ENCODE measurements around the gene GRID1.
A peak's percentile ranks its signal among the peaks of the same experiment; 100 is the strongest.

The GRID1 gene

DNA sequence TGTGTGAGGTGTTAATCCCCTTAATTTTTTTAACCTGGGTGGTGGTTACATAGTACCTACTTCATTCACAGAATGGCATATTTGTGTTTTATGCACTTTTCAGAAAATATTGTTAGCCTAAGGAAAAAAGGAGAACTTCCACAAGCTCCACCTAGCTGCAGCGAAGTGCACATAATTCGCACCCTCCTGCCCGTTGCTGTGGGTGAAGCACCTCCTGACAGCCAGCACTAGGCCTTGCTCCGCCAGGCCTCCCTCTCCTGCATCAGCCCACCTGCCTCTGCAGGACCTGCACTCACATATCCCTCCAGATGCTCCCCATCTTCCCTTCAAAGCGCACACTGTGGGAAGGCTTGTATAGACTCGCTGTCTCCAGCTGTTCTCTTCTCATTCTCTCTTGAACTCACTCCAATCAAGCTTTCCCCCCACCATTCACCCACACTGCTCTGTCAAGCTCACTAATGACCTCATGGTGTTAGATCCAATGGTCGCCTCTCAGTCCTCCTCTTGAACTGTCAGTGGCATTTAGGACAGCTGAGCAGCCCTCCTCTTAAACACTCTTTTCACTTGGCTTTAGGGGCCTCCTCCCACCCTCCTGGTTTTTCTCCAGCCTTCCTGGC lies 20.7 kb upstream of the GRID1 start:
- no peak overlapping the region for H3K4me3 ChIP-seq (replicated peaks; ENCODE audit: low read depth, low read length)
- TF ChIP-seq, protein P1, sequence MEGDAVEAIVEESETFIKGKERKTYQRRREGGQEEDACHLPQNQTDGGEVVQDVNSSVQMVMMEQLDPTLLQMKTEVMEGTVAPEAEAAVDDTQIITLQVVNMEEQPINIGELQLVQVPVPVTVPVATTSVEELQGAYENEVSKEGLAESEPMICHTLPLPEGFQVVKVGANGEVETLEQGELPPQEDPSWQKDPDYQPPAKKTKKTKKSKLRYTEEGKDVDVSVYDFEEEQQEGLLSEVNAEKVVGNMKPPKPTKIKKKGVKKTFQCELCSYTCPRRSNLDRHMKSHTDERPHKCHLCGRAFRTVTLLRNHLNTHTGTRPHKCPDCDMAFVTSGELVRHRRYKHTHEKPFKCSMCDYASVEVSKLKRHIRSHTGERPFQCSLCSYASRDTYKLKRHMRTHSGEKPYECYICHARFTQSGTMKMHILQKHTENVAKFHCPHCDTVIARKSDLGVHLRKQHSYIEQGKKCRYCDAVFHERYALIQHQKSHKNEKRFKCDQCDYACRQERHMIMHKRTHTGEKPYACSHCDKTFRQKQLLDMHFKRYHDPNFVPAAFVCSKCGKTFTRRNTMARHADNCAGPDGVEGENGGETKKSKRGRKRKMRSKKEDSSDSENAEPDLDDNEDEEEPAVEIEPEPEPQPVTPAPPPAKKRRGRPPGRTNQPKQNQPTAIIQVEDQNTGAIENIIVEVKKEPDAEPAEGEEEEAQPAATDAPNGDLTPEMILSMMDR (IDR thresholded peaks at IDR 0.05; ENCODE audit: low read length, missing control alignments): peak; percentile 10
- no peak for DNase-seq (ENCODE audit: low read depth)

DNA sequence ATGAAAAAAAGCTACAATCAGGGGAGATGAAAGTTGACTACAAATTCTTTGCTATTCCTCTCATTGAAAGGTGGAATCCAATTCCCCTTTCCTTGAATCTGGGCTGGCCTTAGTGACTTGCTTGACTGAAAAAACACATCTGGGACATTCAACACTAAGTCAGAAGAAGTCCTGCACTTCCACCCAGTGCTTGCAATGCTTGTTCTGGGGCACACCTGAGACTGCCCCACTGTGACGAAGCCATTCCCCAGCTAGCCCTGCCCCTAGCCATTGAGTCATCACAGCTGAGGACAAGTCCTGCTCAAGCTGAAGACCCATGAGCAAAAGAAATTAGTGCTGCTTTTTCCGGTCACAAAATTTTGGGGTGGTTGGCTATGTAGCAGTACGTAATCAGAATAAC lies 19.2 kb upstream of the GRID1 start:
- TF ChIP-seq, protein P1 (IDR thresholded peaks at IDR 0.05; ENCODE audit: low read length, missing control alignments): no peak
- no peak overlapping the region for H3K4me3 ChIP-seq (replicated peaks; ENCODE audit: low read depth, low read length)
- DNase-seq (ENCODE audit: low read depth): no peak

DNA sequence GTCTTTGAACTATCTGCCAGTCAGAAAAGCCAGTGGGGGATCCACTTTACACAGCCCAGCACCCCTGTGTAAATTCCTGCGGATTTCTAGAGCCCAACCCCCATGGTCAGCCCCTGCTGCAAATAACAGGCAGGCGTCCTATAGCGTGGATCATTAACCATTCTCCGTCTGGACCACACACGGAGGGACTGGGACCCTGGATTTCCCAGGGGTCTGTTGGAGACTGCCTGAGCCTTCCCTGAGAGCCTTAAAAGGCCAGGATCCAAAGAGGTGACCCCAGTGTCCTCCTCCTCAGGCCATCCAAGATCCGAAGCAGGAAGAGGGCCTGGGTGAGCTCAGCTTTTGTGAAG lies 11.2 kb upstream of the GRID1 start:
- DNase-seq (ENCODE audit: low read depth): no peak

DNA sequence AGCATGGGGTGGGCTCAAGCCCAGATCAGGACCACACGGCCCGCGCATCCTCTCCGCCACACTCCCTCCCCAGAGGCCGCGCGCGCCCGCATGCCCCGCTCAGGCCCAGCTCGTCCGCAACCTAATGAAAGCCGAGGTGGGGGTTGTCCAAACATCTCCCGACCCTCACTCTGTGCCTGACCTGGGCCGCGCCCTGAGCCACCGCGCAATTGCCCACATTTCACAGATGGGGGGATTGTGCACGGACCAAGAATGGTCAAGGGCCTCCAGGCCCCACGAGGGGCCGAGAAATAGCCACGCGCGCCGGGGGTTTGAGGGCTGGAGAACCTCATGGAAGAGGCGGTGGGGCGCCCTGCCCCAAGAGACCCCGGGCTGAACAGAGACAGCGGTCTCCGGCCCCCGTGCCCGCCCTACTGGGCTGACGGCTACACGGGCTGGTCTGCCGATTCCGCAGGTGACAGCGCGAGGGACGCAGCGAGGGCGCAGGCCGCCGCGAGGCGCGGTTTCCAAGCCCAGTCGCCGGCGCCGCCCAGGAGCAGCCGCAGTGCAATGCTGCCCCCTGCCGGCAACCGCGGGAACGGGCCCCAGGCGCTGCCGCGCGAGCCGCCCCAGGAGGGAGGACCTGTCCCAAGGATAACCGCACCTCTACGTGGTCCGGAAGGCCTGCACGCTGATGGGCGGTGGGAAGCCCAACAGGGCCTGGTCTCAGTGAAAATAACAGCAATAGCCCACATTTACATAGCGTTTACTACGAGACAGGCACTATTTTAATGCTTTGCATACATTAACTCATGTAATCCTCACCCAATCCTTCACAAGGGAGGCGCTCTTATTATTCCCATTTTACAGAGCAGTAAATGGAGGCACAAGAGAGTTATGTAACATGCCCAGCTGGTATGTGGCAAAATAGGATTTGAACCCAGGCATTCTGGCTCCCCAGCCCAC lies 10.5 kb upstream of the GRID1 start:
- H3K4me3 ChIP-seq (replicated peaks; ENCODE audit: low read depth, low read length): no peak overlapping the region
- peak; percentile 53 for DNase-seq (ENCODE audit: low read depth)
- TF ChIP-seq, protein P1 (IDR thresholded peaks at IDR 0.05; ENCODE audit: low read length, missing control alignments): peak; percentile 50

More for the DNA sequence above, 11.2 kb upstream of the GRID1 start:
- TF ChIP-seq, protein P1 (IDR thresholded peaks at IDR 0.05; ENCODE audit: low read length, missing control alignments): no peak
- H3K4me3 ChIP-seq (replicated peaks; ENCODE audit: low read depth, low read length): no peak overlapping the region

DNA sequence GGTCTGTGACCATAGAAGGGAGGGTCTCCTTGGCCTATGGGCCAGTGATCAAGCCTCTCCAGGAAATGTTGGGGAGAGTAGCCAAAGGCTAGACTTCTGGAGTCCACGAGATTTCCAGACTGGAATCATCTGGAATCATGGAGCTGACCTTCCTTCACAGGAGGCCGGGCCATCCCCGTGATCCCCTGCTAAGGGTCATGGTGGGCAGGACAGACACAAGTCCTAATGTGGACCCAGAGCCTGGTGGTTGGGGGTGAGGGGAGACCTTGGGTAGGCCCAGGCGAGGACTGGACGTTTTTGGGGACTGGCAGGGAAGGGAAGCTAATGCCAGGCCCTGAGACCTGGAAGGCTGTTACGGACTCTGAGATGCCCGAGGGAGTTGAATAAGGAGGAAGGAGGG lies 9.8 kb upstream of the GRID1 start:
- H3K4me3 ChIP-seq (replicated peaks; ENCODE audit: low read depth, low read length): no peak overlapping the region
- no peak for DNase-seq (ENCODE audit: low read depth)
- TF ChIP-seq, protein P1 (IDR thresholded peaks at IDR 0.05; ENCODE audit: low read length, missing control alignments): no peak

DNA sequence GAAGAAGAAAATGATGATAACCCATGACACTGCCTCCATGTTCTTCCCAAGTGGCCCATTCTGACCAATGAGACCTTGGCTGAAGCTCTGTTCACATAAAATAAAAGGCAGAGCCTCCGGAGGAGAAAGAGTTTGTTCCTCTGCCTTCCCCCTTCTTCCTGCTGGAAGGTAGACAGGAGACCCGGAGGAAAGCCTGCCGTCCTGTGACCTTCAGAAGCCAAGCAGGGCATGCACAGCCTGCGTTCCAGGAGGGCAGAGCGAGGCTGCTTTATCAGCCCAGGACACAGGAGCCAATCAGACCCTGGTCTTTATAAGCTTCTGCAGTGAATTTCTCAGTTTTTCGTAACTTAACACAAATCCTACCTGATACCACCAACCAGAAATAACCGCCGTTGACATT lies 8.6 kb upstream of the GRID1 start:
- TF ChIP-seq, protein P1 (IDR thresholded peaks at IDR 0.05; ENCODE audit: low read length, missing control alignments): no peak
- H3K4me3 ChIP-seq (replicated peaks; ENCODE audit: low read depth, low read length): no peak overlapping the region
- no peak for DNase-seq (ENCODE audit: low read depth)

Measured in fibroblast of pulmonary artery (primary cell).